Activated CD4-positive, alpha-beta memory T cell treated with anti-CD3 and anti-CD28 coated beads for 36 hours (primary cell): Measurements from ENCODE around the gene TYW1. TPM values are rescaled to one million over a fixed set of nuclear protein-coding genes. Genes with fewer than 3 reads are reported as not detected.
"Not testable (repeated sequence)": the region's sequence is repeated elsewhere in the genome, so short reads cannot be mapped to it uniquely, and the experiment has no call there.

ENCODE experiments used
- CTCF ChIA-PET: fragments of 350-600 bp; sonication (Branson Sonifier 250); formaldehyde crosslinking; loops from one replicate; lab custom pipeline; 2021; ENCODE audit warnings: antibody characterized with exemption, inconsistent platforms; lab: Charles Lee
- POLR2A ChIA-PET: fragments of 350-600 bp; sonication (Branson Sonifier 250); formaldehyde crosslinking; loops from one replicate; lab custom pipeline; 2021; ENCODE audit warnings: antibody characterized with exemption; lab: Charles Lee
- DNase-seq: peaks from one replicate; pipeline ENCODE4 v3.0.0-alpha.2; 2020
- H3K27ac Mint-ChIP-seq: one replicate; pipeline ENCODE4 v1.8.0; 2021; ENCODE audit warnings: mixed read lengths
- H3K27me3 Mint-ChIP-seq: one replicate; pipeline ENCODE4 v1.8.0; 2021; ENCODE audit warnings: mixed read lengths
- H3K36me3 Mint-ChIP-seq: one replicate; pipeline ENCODE4 v1.8.0; 2021; ENCODE audit warnings: mixed read lengths
- H3K4me1 Mint-ChIP-seq: one replicate; pipeline ENCODE4 v1.8.0; 2021; ENCODE audit warnings: low read depth, mixed read lengths
- H3K4me3 Mint-ChIP-seq: one replicate; pipeline ENCODE4 v1.8.0; 2021; ENCODE audit warnings: mild to moderate bottlenecking, mixed read lengths
- H3K9me3 Mint-ChIP-seq: one replicate; pipeline ENCODE4 v1.8.0; 2021; ENCODE audit warnings: mixed read lengths
- intact Hi-C: fragments of 100-400 bp; cut with micrococcal nuclease; formaldehyde crosslinking; loops from one replicate; pipeline ENCODE4 v1.15.1; 2023
- microRNA-seq: library from miRNA; unstranded; fragments of <30 nt; microRNA quantifications from one replicate; pipeline ENCODE4 v1.2.0, GENCODE V29; 2022; ENCODE audit warnings: borderline number of aligned reads, borderline microRNAs expressed, borderline replicate concordance
- total RNA-seq, 2 experiments: library from RNA; stranded (reverse); gene quantifications; one replicate each; pipeline ENCODE4 v1.2.3, GENCODE V29; 2021

Gene TYW1
- total RNA-seq, 2 experiments from 2014 or later, result 15.0 to 16.4 TPM

GRCh38 chr7:67257779-67258178, 261.1 kb downstream of the TYW1 start:
- H3K27me3 Mint-ChIP-seq, POLR2A ChIA-PET, H3K4me3 Mint-ChIP-seq, H3K9me3 Mint-ChIP-seq, H3K27ac Mint-ChIP-seq, DNase-seq, intact Hi-C loops, H3K4me1 Mint-ChIP-seq, H3K36me3 Mint-ChIP-seq, CTCF ChIA-PET: not testable (repeated sequence)

- H3K9me3 Mint-ChIP-seq, intact Hi-C loops, H3K27me3 Mint-ChIP-seq, CTCF ChIA-PET, H3K4me3 Mint-ChIP-seq, H3K36me3 Mint-ChIP-seq, H3K27ac Mint-ChIP-seq, H3K4me1 Mint-ChIP-seq, POLR2A ChIA-PET, DNase-seq: not testable (repeated sequence)
Measured at GRCh38 chr7:67259363-67259762, 262.7 kb downstream of the TYW1 start.

GRCh38 chr7:67260166-67260586, 263.5 kb downstream of the TYW1 start:
- H3K27me3 Mint-ChIP-seq, H3K36me3 Mint-ChIP-seq, CTCF ChIA-PET, intact Hi-C loops, POLR2A ChIA-PET, H3K9me3 Mint-ChIP-seq, H3K4me3 Mint-ChIP-seq, H3K27ac Mint-ChIP-seq, H3K4me1 Mint-ChIP-seq: not testable (repeated sequence)
- DNase-seq, result peak; percentile 21

- DNase-seq, H3K4me1 Mint-ChIP-seq, H3K27me3 Mint-ChIP-seq, CTCF ChIA-PET, POLR2A ChIA-PET, intact Hi-C loops, H3K27ac Mint-ChIP-seq, H3K36me3 Mint-ChIP-seq, H3K4me3 Mint-ChIP-seq, H3K9me3 Mint-ChIP-seq: not testable (repeated sequence)
Measured at GRCh38 chr7:67264000-67264399, 267.4 kb downstream of the TYW1 start.

GRCh38 chr7:67266070-67266469, 269.4 kb downstream of the TYW1 start:
- CTCF ChIA-PET, intact Hi-C loops, H3K9me3 Mint-ChIP-seq, H3K27me3 Mint-ChIP-seq, H3K4me3 Mint-ChIP-seq, DNase-seq, H3K27ac Mint-ChIP-seq, H3K4me1 Mint-ChIP-seq, H3K36me3 Mint-ChIP-seq: not testable (repeated sequence)
- POLR2A ChIA-PET, result interaction anchor here (0.6 kb wide), 1 partner anchor 1427 kb away, joined by 3 read pairs; no protein-coding TSS in a partner anchor

GRCh38 chr7:67267914-67268313, 271.3 kb downstream of the TYW1 start:
- no peaks in the 10 kb centered on the region for H3K27me3 Mint-ChIP-seq
- H3K9me3 Mint-ChIP-seq, result no peaks in the 10 kb centered on the region
- no peaks in the 10 kb centered on the region for H3K4me1 Mint-ChIP-seq
- H3K36me3 Mint-ChIP-seq, result peaks cover 4% of the 10 kb centered on the region
- ChIA-PET CTCF (no interaction called here), POLR2A (no interaction called here)
- no peak overlapping the region for H3K4me3 Mint-ChIP-seq
- no peak for DNase-seq
- H3K27ac Mint-ChIP-seq, result no peak overlapping the region
- intact Hi-C loops, result no loop called here

GRCh38 chr7:67269916-67270315, 273.3 kb downstream of the TYW1 start:
- H3K27ac Mint-ChIP-seq, H3K4me3 Mint-ChIP-seq, H3K27me3 Mint-ChIP-seq, POLR2A ChIA-PET, CTCF ChIA-PET, H3K36me3 Mint-ChIP-seq, DNase-seq, H3K9me3 Mint-ChIP-seq, intact Hi-C loops, H3K4me1 Mint-ChIP-seq: not testable (repeated sequence)

Small RNAs within 50 kb of the gene (microRNA-seq; reads per million reads assigned to microRNA genes)
- gene MIR4650-1, result not detected

Other genes starting within 250 kb of the TYW1 start
- gene TMEM248, start 75.6 kb upstream of the TYW1 start, total RNA-seq, result 10 to 100 TPM; 67.2 to 70.3 TPM
- gene SBDS, start 1.2 kb upstream of the TYW1 start, total RNA-seq, result 10 to 100 TPM; 55.7 to 58.3 TPM